ENCODE data around the gene SPINT3.
"Not testable (repeated sequence)": the region's sequence is repeated elsewhere in the genome, so short reads cannot be mapped to it uniquely, and the experiment has no call there.

Gene SPINT3

DNA sequence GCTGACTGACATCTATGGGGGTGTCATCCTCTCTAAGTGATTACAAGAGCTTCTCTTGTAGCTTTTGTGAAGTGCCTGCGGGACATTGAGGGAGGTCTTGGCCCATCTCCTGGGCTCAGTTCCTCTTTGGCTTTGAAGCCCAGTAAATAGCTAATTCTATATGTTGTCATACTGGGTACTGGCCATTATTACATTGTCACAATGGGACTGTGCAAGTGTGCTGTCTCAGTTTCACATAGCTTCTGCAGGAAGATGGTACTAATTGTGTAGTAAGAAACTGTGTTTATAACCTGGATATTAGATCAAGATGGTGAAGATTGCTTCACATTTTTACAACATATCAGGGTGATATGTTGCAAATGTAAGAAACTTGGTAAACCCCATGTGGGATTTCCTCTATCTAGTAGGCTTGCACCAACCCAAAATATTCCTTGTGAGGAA lies 19.9 kb downstream of the SPINT3 start:
- TF ChIP-seq, protein P1, sequence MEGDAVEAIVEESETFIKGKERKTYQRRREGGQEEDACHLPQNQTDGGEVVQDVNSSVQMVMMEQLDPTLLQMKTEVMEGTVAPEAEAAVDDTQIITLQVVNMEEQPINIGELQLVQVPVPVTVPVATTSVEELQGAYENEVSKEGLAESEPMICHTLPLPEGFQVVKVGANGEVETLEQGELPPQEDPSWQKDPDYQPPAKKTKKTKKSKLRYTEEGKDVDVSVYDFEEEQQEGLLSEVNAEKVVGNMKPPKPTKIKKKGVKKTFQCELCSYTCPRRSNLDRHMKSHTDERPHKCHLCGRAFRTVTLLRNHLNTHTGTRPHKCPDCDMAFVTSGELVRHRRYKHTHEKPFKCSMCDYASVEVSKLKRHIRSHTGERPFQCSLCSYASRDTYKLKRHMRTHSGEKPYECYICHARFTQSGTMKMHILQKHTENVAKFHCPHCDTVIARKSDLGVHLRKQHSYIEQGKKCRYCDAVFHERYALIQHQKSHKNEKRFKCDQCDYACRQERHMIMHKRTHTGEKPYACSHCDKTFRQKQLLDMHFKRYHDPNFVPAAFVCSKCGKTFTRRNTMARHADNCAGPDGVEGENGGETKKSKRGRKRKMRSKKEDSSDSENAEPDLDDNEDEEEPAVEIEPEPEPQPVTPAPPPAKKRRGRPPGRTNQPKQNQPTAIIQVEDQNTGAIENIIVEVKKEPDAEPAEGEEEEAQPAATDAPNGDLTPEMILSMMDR (IDR thresholded peaks at IDR 0.05; ENCODE audit: borderline replicate concordance, control extremely low read depth, extremely low read depth, insufficient read depth, missing control alignments), result no peak
- no peak for DNase-seq (ENCODE audit: low spot score)
- in situ Hi-C loops (cut with MboI; ENCODE audit: low sequenced_read_pairs, unreplicated experiment), result no loop called here

DNA sequence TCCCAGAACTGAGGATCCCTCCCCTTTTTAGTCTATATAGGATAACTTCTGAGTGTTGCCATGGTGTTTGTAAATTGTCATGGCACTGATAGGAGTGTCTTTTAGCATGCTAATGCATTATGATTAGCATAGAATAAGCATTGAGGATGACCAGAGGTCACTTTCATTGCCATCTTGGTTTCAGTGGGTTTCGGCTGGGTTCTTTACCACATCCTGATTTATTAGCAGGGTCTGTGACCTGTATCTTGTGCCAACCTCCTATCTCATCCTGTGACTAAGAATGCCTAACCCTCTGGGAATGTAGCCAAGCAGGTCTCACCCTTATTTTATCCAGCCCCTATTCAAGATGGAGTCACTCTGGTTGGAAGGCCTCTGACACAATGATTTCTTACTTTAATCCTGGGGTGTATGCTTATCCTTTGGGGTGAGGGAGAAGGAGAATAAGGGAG lies 26.3 kb downstream of the SPINT3 start:
- no peak for DNase-seq (ENCODE audit: low spot score)
- in situ Hi-C loops (cut with MboI; ENCODE audit: low sequenced_read_pairs, unreplicated experiment), result no loop called here

DNA sequence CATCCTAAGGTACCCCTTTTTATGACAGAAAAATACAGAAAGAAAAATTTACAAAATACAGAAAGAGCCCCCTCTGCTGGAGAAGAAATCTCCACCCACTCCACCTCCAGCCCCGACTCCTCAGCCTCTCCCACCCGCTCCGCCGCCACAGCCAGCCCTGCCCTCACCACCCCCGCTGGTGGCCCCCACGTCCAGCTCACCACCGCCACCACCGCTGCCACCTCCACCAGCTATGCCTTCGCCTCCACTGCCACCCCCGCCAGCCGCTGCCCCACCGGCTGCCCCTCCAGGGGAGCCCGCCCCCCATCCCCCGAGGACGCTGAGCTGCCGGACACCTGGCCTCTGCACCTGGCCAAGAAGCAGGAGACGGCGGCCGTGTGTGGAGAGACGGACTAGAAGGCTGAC lies 28.2 kb downstream of the SPINT3 start:
- DNase-seq (ENCODE audit: low spot score), result peak; percentile 34
- in situ Hi-C loops (cut with MboI; ENCODE audit: low sequenced_read_pairs, unreplicated experiment), result no loop called here
- TF ChIP-seq, protein P1 (IDR thresholded peaks at IDR 0.05; ENCODE audit: borderline replicate concordance, control extremely low read depth, extremely low read depth, insufficient read depth, missing control alignments), result no peak

More for the DNA sequence above, 26.3 kb downstream of the SPINT3 start:
- TF ChIP-seq, protein P1 (IDR thresholded peaks at IDR 0.05; ENCODE audit: borderline replicate concordance, control extremely low read depth, extremely low read depth, insufficient read depth, missing control alignments), result no peak

DNA sequence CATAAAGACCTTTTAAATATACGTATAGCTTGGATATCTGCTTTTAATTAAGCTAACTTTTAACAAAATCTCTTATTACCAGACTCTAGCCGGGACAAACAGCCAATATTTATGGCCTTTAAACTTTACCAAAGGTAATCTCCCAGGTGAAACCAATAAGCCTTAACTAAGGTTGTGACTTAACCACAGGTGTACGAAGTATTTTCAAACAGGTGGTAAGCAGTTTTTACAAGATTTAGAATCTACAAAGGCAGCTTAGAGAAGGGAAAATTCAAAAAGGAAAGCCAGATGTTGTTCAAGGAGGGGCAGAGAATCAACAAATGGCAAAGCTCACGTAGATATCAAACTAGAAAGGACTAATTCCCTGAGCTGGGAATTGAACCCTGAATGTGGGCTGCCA lies 30.0 kb downstream of the SPINT3 start:
- in situ Hi-C loops (cut with MboI; ENCODE audit: low sequenced_read_pairs, unreplicated experiment), result no loop called here
- TF ChIP-seq, protein P1 (IDR thresholded peaks at IDR 0.05; ENCODE audit: borderline replicate concordance, control extremely low read depth, extremely low read depth, insufficient read depth, missing control alignments), result no peak
- DNase-seq (ENCODE audit: low spot score), result no peak

DNA sequence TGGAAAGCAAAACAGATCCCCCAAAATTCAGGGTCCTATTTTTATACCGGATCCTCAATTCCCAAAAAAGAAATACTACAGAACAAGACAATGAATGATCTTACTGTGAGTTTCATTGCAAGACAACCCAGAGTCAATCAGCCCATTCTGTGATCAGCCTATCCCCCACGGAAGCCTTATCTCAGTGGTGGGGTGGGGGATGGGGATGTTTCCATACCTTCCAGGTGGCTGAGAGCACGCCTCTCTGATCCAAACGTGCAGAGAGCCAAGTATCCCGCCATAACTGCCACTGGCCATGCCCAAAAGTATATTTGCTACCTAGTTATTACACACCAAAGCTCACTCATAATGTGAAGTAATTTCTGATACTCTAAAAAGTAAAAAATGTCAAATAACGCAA lies 30.7 kb downstream of the SPINT3 start:
- no peak for DNase-seq (ENCODE audit: low spot score)
- in situ Hi-C loops (cut with MboI; ENCODE audit: low sequenced_read_pairs, unreplicated experiment), result no loop called here
- TF ChIP-seq, protein P1 (IDR thresholded peaks at IDR 0.05; ENCODE audit: borderline replicate concordance, control extremely low read depth, extremely low read depth, insufficient read depth, missing control alignments), result no peak

DNA sequence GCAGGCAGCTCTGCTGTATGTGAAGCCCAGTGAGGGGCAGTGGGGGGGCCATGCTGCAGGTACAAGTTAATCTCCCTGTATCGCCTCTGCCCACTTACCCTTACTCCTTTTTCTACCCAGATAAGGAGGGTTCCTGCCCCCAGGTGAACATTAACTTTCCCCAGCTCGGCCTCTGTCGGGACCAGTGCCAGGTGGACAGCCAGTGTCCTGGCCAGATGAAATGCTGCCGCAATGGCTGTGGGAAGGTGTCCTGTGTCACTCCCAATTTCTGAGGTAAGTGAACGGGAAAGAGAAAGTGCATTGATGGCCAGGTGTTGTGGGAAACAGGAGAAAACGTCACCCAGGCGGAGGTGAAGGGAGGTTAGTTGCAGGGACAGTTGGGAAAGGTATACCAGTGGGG lies 35.6 kb downstream of the SPINT3 start:
- in situ Hi-C loops (cut with MboI; ENCODE audit: low sequenced_read_pairs, unreplicated experiment), result no loop called here
- DNase-seq (ENCODE audit: low spot score), result no peak

DNA sequence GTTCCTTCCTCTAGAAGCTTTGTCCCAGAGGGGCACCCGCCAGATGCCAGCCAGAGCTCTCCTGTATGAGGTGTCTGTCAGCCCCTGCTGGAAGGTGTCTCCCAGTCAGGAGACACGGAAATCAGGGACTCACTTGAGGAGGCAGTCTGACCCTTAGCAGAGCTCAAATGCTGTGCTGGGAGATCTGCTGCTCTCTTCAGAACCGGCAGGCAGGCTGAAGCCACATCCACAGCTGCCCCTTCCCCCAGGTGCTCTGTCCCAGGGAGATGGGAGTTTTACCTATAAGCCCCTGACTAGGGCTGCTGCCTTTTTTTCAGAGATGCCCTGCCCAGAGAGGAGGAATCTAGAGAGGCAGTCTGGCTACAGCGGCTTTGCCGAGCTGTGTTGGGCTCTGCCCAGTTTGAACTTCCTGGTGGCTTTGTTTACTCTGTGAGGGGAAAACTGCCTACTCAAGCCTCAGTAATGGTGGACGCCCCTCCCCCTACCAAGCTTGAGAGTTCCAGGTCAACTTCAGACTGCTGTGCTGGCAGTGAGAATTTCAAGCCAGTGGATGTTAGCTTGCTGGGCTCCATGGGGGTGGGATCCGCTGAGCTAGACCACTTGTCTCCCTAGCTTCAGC lies 37.8 kb downstream of the SPINT3 start:
- DNase-seq (ENCODE audit: low spot score); in situ Hi-C loops (cut with MboI; ENCODE audit: low sequenced_read_pairs, unreplicated experiment): not testable (repeated sequence)

More for the DNA sequence above, 35.6 kb downstream of the SPINT3 start:
- TF ChIP-seq, protein P1 (IDR thresholded peaks at IDR 0.05; ENCODE audit: borderline replicate concordance, control extremely low read depth, extremely low read depth, insufficient read depth, missing control alignments), result no peak

DNA sequence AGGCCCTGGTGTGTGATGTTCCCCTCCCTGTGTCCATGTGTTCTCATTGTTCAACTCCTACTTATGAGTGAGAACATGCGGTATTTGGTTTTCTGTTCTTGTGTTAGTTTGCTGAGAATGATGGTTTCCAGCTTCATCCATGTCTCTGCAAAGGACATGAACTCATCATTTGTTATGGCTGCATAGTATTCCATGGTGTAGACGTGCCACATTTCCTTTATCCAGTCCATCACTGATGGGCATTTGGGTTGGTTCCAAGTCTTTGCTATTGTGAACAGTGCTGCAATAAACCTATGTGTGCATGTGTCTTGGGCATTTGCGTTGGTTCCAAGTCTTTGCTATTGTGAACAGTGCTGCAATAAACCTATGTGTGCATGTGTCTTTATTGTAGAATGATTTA lies 43.1 kb downstream of the SPINT3 start:
- not testable (repeated sequence) for DNase-seq (ENCODE audit: low spot score)
- in situ Hi-C loops (cut with MboI; ENCODE audit: low sequenced_read_pairs, unreplicated experiment), result loop anchor here (25.0 kb wide), 1 partner anchor 290 kb away; no protein-coding TSS in a partner anchor

All from GM13976 (cell line).